IMR-90 (cell line): ENCODE measurements around the gene CD300LD. TPM values are rescaled to one million over a fixed set of nuclear protein-coding genes. Genes with fewer than 3 reads are reported as not detected.

Experiments used
- ATAC-seq: fragments of 200-7000 bp; cut with Tn5 transposase; 2 replicates; pipeline ENCODE4 v1.9.1; 2020; ENCODE audit warnings: low read depth, mild to moderate bottlenecking, moderate library complexity
- BruUV-seq: library from RNA; stranded (reverse); fragments of 400-500 nt; replicated peaks from 2 replicates; lab custom pipeline; 2021; lab: Mats Ljungman, UMichigan
- CTCF ChIA-PET: fragments of 300-600 bp; formaldehyde crosslinking; extraction: SDS; loops from one replicate; lab custom pipeline; 2021; ENCODE audit warnings: antibody characterized with exemption; lab: Yijun Ruan, JAX
- POLR2A ChIA-PET: fragments of 300-600 bp; sonication (Branson Sonifier 250); formaldehyde crosslinking; loops from one replicate; lab custom pipeline; 2022; ENCODE audit warnings: antibody characterized with exemption; ENCODE audit not compliant: unreplicated experiment; lab: Charles Lee
- DNase-seq: peaks from one replicate; pipeline ENCODE4 v3.0.0; 2013
- H2AFZ ChIP-seq: replicated peaks from 2 replicates; pipeline ENCODE3; 2013; ENCODE audit warnings: low read length, mild to moderate bottlenecking; ENCODE audit not compliant: poor library complexity
- H2AK5ac ChIP-seq: 2 replicates; pipeline ENCODE4 v1.6.1; 2013; ENCODE audit warnings: low read depth, low read length, inconsistent platforms
- H2AK9ac ChIP-seq: replicated peaks from 2 replicates; pipeline ENCODE3; 2013; ENCODE audit warnings: mild to moderate bottlenecking, low read depth, low read length, moderate library complexity; ENCODE audit not compliant: poor library complexity
- H2BK120ac ChIP-seq: 2 replicates; pipeline ENCODE4 v1.6.1; 2013; ENCODE audit warnings: low read depth, low read length, inconsistent platforms
- H2BK15ac ChIP-seq: 3 replicates; pipeline ENCODE4 v1.6.1; 2013; ENCODE audit warnings: low read depth, low read length, inconsistent platforms
- H2BK20ac ChIP-seq: 2 replicates; pipeline ENCODE4 v1.6.1; 2013; ENCODE audit warnings: low read depth, mild to moderate bottlenecking, inconsistent platforms, low read length, moderate library complexity
- H2BK5ac ChIP-seq: 2 replicates; pipeline ENCODE4 v1.6.1; 2013; ENCODE audit warnings: mild to moderate bottlenecking, low read depth, low read length, inconsistent platforms; ENCODE audit not compliant: poor library complexity, severe bottlenecking
- H3K14ac ChIP-seq: replicated peaks from 2 replicates; pipeline ENCODE4 v1.6.1; 2013; ENCODE audit warnings: low read depth, low read length, inconsistent platforms
- H3K18ac ChIP-seq: 2 replicates; pipeline ENCODE4 v1.6.1; 2013; ENCODE audit warnings: low read depth, low read length, control low read depth
- H3K23ac ChIP-seq: 2 replicates; pipeline ENCODE4 v1.6.1; 2013; ENCODE audit warnings: low read depth, low read length, inconsistent platforms
- H3K27ac ChIP-seq: 2 replicates; pipeline ENCODE4 v1.5.1; 2013; ENCODE audit warnings: mild to moderate bottlenecking, control low read depth, low read length; ENCODE audit not compliant: insufficient read depth
- H3K27me3 ChIP-seq: 2 replicates; pipeline ENCODE4 v1.6.1; 2013; ENCODE audit warnings: low read length; ENCODE audit not compliant: control insufficient read depth, insufficient read depth
- H3K36me3 ChIP-seq: 2 replicates; pipeline ENCODE4 v1.6.1; 2013; ENCODE audit warnings: low read length, mixed read lengths; ENCODE audit not compliant: control insufficient read depth, insufficient read depth
- H3K4ac ChIP-seq: 2 replicates; pipeline ENCODE4 v1.6.1; 2013; ENCODE audit warnings: low read depth, low read length, inconsistent platforms
- H3K4me1 ChIP-seq: 2 replicates; pipeline ENCODE4 v1.6.1; 2013; ENCODE audit warnings: low read length, mixed read lengths; ENCODE audit not compliant: control insufficient read depth, insufficient read depth
- H3K4me2 ChIP-seq: 2 replicates; pipeline ENCODE4 v1.6.1; 2013; ENCODE audit warnings: low read depth, mild to moderate bottlenecking, control low read depth, low read length, moderate library complexity
- H3K4me3 ChIP-seq: 2 replicates; pipeline ENCODE4 v1.5.1; 2013; ENCODE audit warnings: low read depth, mild to moderate bottlenecking, control low read depth, low read length, moderate library complexity; ENCODE audit not compliant: insufficient read depth
- H3K56ac ChIP-seq: 2 replicates; pipeline ENCODE4 v1.6.1; 2013; ENCODE audit warnings: low read length, inconsistent platforms; ENCODE audit not compliant: insufficient read depth; ENCODE audit errors: extremely low read depth
- H3K79me1 ChIP-seq, 2 experiments: 2 replicates each; pipeline ENCODE4 v1.6.1; 2013; ENCODE audit warnings: low read length in 2 of 2, inconsistent platforms in 1 of 2, low read depth in 1 of 2
- H3K9ac ChIP-seq: 2 replicates; pipeline ENCODE4 v1.6.1; 2013; ENCODE audit warnings: low read depth, low read length, control low read depth
- H3K9me1 ChIP-seq: 2 replicates; pipeline ENCODE4 v1.6.1; 2013; ENCODE audit warnings: low read length, inconsistent platforms; ENCODE audit not compliant: insufficient read depth
- H3K9me3 ChIP-seq: 2 replicates; pipeline ENCODE4 v1.6.1; 2013; ENCODE audit warnings: low read length; ENCODE audit not compliant: control insufficient read depth, insufficient read depth
- H4K20me1 ChIP-seq: 2 replicates; pipeline ENCODE4 v1.6.1; 2013; ENCODE audit warnings: low read length, inconsistent platforms; ENCODE audit not compliant: insufficient read depth
- H4K5ac ChIP-seq: 2 replicates; pipeline ENCODE4 v1.6.1; 2013; ENCODE audit warnings: mild to moderate bottlenecking, low read depth, low read length, control low read depth
- H4K8ac ChIP-seq, 2 experiments: 2 replicates each; pipeline ENCODE4 v1.6.1; 2013; ENCODE audit warnings: low read depth in 2 of 2, low read length in 2 of 2, control low read depth in 1 of 2, inconsistent platforms in 1 of 2
- H4K91ac ChIP-seq: 2 replicates; pipeline ENCODE4 v1.6.1; 2013; ENCODE audit warnings: low read depth, low read length, inconsistent platforms; ENCODE audit not compliant: insufficient read depth
- FOS ChIP-seq: fragments of 150-350 bp; IDR thresholded peaks from 2 replicates; pipeline ENCODE4 v1.6.1; 2016; ENCODE audit warnings: low read depth, low read length
- MAFK ChIP-seq: IDR thresholded peaks from 2 replicates; pipeline ENCODE4 v1.6.1; 2012; ENCODE audit warnings: low read depth, low read length, improper control_type of control experiment
- NFE2L2 ChIP-seq: fragments of 150-350 bp; IDR thresholded peaks from 2 replicates; pipeline ENCODE4 v1.6.1; 2016; ENCODE audit warnings: low read depth, mild to moderate bottlenecking, low read length
- RAD21 ChIP-seq: IDR thresholded peaks from 2 replicates; pipeline ENCODE4 v1.6.1; 2012; ENCODE audit warnings: low read length, improper control_type of control experiment
- RCOR1 ChIP-seq: IDR thresholded peaks from 2 replicates; pipeline ENCODE4 v1.6.1; 2012; ENCODE audit warnings: mild to moderate bottlenecking, low read length, improper control_type of control experiment; ENCODE audit not compliant: insufficient replicate concordance
- RFX5 ChIP-seq: IDR thresholded peaks from 2 replicates; pipeline ENCODE4 v1.8.0; 2012; ENCODE audit warnings: low read depth, mild to moderate bottlenecking, low read length, moderate library complexity
- SMC3 ChIP-seq: fragments of 150-350 bp; IDR thresholded peaks from 2 replicates; pipeline ENCODE4 v1.6.1; 2016; ENCODE audit warnings: low read depth, mild to moderate bottlenecking, antibody characterized with exemption, low read length, moderate library complexity
- WGBS, 2 experiments: methylation state at CpG; one replicate each; pipeline versions ENCODE4 v1.1.5 to v1.1.7; 2013; ENCODE audit warnings: missing lambda C conversion rate in 2 of 2; ENCODE audit not compliant: insufficient read length in 1 of 2; ENCODE audit errors: extremely low coverage in 2 of 2; 5-methylcytosine and 5-hydroxymethylcytosine counted together
- dilution Hi-C: fragments of 300-500 bp; cut with HindIII; formaldehyde crosslinking; loops from one replicate; pipeline ENCODE4 v1.14.3; 2018; ENCODE audit warnings: low sequenced_read_pairs; ENCODE audit not compliant: unreplicated experiment
- in situ Hi-C: fragments of 300-500 bp; cut with MboI; formaldehyde crosslinking; loops from 3 replicates; pipeline ENCODE4 v1.14.3; 2019; ENCODE audit warnings: low sequenced_read_pairs, inconsistent platforms, mixed read lengths
- intact Hi-C: fragments of 100-400 bp; cut with micrococcal nuclease; formaldehyde crosslinking; loops from 2 replicates; pipeline ENCODE4 v1.10.0; 2022
- polyA plus RNA-seq, 3 experiments: library from polyadenylated mRNA; depleted of rRNA; stranded (reverse); fragments of >200 nt; gene quantifications; 2 replicates each; pipeline ENCODE4 v1.2.3, GENCODE V29; 2012; ENCODE audit warnings: low replicate concordance in 1 of 3
- total RNA-seq: library from RNA; depleted of rRNA; stranded (reverse); fragments of >200 nt; gene quantifications from 2 replicates; pipeline ENCODE4 v1.2.3, GENCODE V29; 2012
- TF ChIP-seq, protein P1 (sequence below): fragments of 150-350 bp; IDR thresholded peaks from 2 replicates; pipeline ENCODE4 v1.6.1; 2017; ENCODE audit warnings: mild to moderate bottlenecking, antibody characterized with exemption, low read length, low read depth
- TF ChIP-seq, protein P2 (sequence below): conservative IDR thresholded peaks from 2 replicates; pipeline ENCODE4 v1.5.1; 2012; ENCODE audit warnings: mild to moderate bottlenecking, low read depth, low read length, improper control_type of control experiment

The CD300LD gene
- total and polyA plus RNA-seq, 2 of the 4 experiments (the other 2 are of a cell fraction) = not detected

DNA sequence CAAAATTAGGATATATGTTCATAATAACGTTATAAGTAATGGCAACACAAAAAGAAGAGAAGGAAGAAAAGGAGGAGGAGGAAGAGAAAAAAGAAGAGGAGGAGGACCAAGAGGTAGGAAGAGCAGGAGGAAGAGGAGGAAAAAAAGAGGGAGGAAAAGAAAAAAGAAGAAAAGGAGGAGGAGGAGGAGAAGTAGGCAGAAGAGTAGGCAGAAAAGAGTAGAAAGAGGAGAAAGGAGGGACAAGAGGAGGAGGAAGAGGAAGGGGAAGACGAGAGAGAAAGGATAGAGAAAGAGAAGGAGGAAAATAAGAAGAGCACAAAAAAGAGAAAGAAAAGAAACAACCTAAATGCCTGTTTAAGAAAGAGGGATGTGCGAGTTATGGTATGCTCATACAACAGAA, 55.2 kb downstream of the CD300LD start:
- dilution Hi-C loops = no loop called here
- Histone ChIP-seq H3K4me1 (no peaks in the 10 kb centered on the region), H2BK120ac (no peak overlapping the region), H4K8ac (no peak overlapping the region), H2BK20ac (no peak overlapping the region), H4K5ac (no peak overlapping the region), H3K9me1 (no peaks in the 10 kb centered on the region), H4K20me1 (no peaks in the 10 kb centered on the region), H3K23ac (no peak overlapping the region), H3K14ac (no peak overlapping the region), H3K9me3 (peaks cover 34% of the 10 kb centered on the region), H3K4ac (no peak overlapping the region), H3K4me3 (no peak overlapping the region), H3K36me3 (no peaks in the 10 kb centered on the region), H2AK5ac (no peak overlapping the region), H3K9ac (no peak overlapping the region), H3K27me3 (no peaks in the 10 kb centered on the region), H2AFZ (no peak overlapping the region), H3K56ac (no peak overlapping the region), H3K4me2 (no peak overlapping the region), H2BK15ac (no peak overlapping the region), H3K27ac (no peak overlapping the region), H3K18ac (no peak overlapping the region), H3K79me1 (no peaks in the 10 kb centered on the region), H2AK9ac (no peak overlapping the region), H4K91ac (no peak overlapping the region), H2BK5ac (no peak overlapping the region)
- CTCF ChIA-PET = no interaction called here
- DNase-seq (no peak), ATAC-seq (no peak)
- POLR2A ChIA-PET = no interaction called here
- TF ChIP-seq RAD21 = no peak
- no peak for TF ChIP-seq SMC3
- no peak for TF ChIP-seq MAFK
- TF ChIP-seq RFX5 = no peak
- TF ChIP-seq, protein P1, sequence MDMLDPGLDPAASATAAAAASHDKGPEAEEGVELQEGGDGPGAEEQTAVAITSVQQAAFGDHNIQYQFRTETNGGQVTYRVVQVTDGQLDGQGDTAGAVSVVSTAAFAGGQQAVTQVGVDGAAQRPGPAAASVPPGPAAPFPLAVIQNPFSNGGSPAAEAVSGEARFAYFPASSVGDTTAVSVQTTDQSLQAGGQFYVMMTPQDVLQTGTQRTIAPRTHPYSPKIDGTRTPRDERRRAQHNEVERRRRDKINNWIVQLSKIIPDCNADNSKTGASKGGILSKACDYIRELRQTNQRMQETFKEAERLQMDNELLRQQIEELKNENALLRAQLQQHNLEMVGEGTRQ = no peak
- TF ChIP-seq, protein P2, sequence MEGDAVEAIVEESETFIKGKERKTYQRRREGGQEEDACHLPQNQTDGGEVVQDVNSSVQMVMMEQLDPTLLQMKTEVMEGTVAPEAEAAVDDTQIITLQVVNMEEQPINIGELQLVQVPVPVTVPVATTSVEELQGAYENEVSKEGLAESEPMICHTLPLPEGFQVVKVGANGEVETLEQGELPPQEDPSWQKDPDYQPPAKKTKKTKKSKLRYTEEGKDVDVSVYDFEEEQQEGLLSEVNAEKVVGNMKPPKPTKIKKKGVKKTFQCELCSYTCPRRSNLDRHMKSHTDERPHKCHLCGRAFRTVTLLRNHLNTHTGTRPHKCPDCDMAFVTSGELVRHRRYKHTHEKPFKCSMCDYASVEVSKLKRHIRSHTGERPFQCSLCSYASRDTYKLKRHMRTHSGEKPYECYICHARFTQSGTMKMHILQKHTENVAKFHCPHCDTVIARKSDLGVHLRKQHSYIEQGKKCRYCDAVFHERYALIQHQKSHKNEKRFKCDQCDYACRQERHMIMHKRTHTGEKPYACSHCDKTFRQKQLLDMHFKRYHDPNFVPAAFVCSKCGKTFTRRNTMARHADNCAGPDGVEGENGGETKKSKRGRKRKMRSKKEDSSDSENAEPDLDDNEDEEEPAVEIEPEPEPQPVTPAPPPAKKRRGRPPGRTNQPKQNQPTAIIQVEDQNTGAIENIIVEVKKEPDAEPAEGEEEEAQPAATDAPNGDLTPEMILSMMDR = no peak
- TF ChIP-seq FOS = no peak
- TF ChIP-seq NFE2L2 = no peak
- no peak for TF ChIP-seq RCOR1
- intact Hi-C loops = no loop called here
- no TSS peak for BruUV-seq
- in situ Hi-C loops = no loop called here
- no CpG with 5 or more reads among the region's 3 CpGs for WGBS, 2 experiments
